ENCODE results near the gene FBXO17. TPM values are rescaled to one million over a fixed set of nuclear protein-coding genes. Genes with fewer than 3 reads are reported as not detected.

FBXO17 gene
- total and polyA plus RNA-seq, 2 of the 13 experiments (the other 11 are each of a cell fraction or from before 2014, with no cell fraction given) = 22.1 to 58.7 TPM

DNA sequence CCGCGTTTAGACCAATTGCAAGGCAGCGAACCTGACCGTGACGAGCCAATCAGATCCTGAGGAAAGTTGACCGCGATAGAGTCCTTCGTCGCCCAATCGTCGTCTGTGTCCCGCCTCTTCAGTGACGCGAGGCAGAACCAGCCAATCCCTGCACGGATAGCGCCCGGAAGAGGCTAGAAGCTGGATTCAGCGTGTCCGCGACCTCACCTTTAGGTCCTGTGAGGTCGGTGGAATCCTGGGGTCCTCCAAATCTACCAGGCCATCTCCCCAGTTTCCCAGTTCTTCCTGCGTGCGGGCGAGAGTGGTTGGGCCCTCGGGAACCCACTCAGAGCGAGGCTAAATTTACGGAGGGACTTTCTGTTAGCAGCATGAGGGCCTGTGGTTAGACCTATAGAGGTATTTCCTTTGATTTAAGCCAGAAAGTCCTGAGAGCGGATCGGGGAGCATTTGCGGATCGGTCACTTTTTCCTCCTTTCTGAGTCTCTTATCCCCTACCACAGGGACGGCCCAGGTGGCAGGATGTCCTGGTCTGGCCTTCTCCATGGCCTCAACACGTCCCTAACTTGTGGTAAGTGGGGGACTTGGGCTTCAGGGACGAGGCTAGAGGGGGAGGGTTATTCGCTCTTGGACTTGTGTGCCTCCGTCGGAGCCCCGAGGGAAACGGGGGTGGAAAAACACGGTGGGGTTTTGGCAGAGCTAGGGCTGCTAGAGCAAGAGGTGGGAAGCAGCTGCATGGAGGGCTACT, 44.6 kb downstream of the FBXO17 start, which contains the start of gene MRPS12 (continued):
- TF ChIP-seq HDAC1 (CRISPR knock-in tag; IDR thresholded peaks at IDR 0.05) = 0 out of 2 replicates have a peak, but pooled peaks have one; percentile 16
- TF ChIP-seq POLR2G (IDR thresholded peaks at IDR 0.05; ENCODE audit: low read depth, low read length) = peak; percentile 94
- peak; percentile 25; the same call in 1 of the 2 replicates for TF ChIP-seq AHR (CRISPR knock-in tag; IDR thresholded peaks at IDR 0.05)
- no peak for TF ChIP-seq ZFP41 (CRISPR knock-in tag; IDR thresholded peaks at IDR 0.05; ENCODE audit: borderline replicate concordance)
- no peak for TF ChIP-seq ZFP62 (CRISPR knock-in tag; IDR thresholded peaks at IDR 0.05)
- peak; percentile 66; the same call in 1 of the 2 replicates for TF ChIP-seq ZNF775 (CRISPR knock-in tag; IDR thresholded peaks at IDR 0.05; ENCODE audit: borderline replicate concordance)
- peak; percentile 43 for TF ChIP-seq U2AF1 (optimal IDR thresholded peaks at IDR 0.05; ENCODE audit: low read depth, low read length)
- no peak for TF ChIP-seq HNRNPUL1 (IDR thresholded peaks at IDR 0.05; ENCODE audit: low read depth, low read length)
- TF ChIP-seq ZNF703 (CRISPR knock-in tag; IDR thresholded peaks at IDR 0.05; ENCODE audit: borderline replicate concordance) = no peak
- TF ChIP-seq YEATS2 (CRISPR knock-in tag; IDR thresholded peaks at IDR 0.05; ENCODE audit: borderline replicate concordance) = no peak; the same call in 1 of the 2 replicates
- TF ChIP-seq ZNF510 (CRISPR knock-in tag; IDR thresholded peaks at IDR 0.05; ENCODE audit: low read depth) = 0 out of 2 replicates have a peak, but pooled peaks have one; percentile 53
- TF ChIP-seq, protein P1, sequence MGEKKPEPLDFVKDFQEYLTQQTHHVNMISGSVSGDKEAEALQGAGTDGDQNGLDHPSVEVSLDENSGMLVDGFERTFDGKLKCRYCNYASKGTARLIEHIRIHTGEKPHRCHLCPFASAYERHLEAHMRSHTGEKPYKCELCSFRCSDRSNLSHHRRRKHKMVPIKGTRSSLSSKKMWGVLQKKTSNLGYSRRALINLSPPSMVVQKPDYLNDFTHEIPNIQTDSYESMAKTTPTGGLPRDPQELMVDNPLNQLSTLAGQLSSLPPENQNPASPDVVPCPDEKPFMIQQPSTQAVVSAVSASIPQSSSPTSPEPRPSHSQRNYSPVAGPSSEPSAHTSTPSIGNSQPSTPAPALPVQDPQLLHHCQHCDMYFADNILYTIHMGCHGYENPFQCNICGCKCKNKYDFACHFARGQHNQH (CRISPR knock-in tag; IDR thresholded peaks at IDR 0.05) = 0 out of 2 replicates have a peak, but pooled peaks have one; percentile 23
- TF ChIP-seq ZZZ3 (CRISPR knock-in tag; IDR thresholded peaks at IDR 0.05; ENCODE audit: borderline replicate concordance) = 0 out of 2 replicates have a peak, but pooled peaks have one; percentile 25
- no peak for TF ChIP-seq KLF15 (CRISPR knock-in tag; IDR thresholded peaks at IDR 0.05; ENCODE audit: borderline replicate concordance)
- 0 out of 2 replicates have a peak, but pooled peaks have one; percentile 32 for TF ChIP-seq ZNF839 (CRISPR knock-in tag; IDR thresholded peaks at IDR 0.05; ENCODE audit: borderline replicate concordance)
- peak; percentile 34; the same call in 1 of the 2 replicates for TF ChIP-seq PHF20 (CRISPR knock-in tag; IDR thresholded peaks at IDR 0.05)
- no peak for TF ChIP-seq BHLHE40 (IDR thresholded peaks at IDR 0.05; ENCODE audit: low read length)
- no peak for TF ChIP-seq SIX1 (CRISPR knock-in tag; IDR thresholded peaks at IDR 0.05; ENCODE audit: borderline replicate concordance)
- TF ChIP-seq, protein P2, sequence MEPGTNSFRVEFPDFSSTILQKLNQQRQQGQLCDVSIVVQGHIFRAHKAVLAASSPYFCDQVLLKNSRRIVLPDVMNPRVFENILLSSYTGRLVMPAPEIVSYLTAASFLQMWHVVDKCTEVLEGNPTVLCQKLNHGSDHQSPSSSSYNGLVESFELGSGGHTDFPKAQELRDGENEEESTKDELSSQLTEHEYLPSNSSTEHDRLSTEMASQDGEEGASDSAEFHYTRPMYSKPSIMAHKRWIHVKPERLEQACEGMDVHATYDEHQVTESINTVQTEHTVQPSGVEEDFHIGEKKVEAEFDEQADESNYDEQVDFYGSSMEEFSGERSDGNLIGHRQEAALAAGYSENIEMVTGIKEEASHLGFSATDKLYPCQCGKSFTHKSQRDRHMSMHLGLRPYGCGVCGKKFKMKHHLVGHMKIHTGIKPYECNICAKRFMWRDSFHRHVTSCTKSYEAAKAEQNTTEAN (CRISPR knock-in tag; conservative IDR thresholded peaks at IDR 0.05) = no peak
- peak; percentile 80 for TF ChIP-seq ZFY (CRISPR knock-in tag; IDR thresholded peaks at IDR 0.05)
- TF ChIP-seq GMEB1 (CRISPR knock-in tag; IDR thresholded peaks at IDR 0.05; ENCODE audit: borderline replicate concordance) = 0 out of 2 replicates have a peak, but pooled peaks have one; percentile 13
- no peak for TF ChIP-seq ZNF207 (IDR thresholded peaks at IDR 0.05; ENCODE audit: borderline replicate concordance)
- TF ChIP-seq ZNF333 (CRISPR knock-in tag; IDR thresholded peaks at IDR 0.05; ENCODE audit: borderline replicate concordance) = peak; percentile 53; the same call in 1 of the 2 replicates
- no peak for TF ChIP-seq ZNF549 (CRISPR knock-in tag; IDR thresholded peaks at IDR 0.05)
- TF ChIP-seq TAF15 (IDR thresholded peaks at IDR 0.05; ENCODE audit: low read depth, low read length, poor library complexity, severe bottlenecking) = no peak
- TF ChIP-seq ATF1 (CRISPR knock-in tag; IDR thresholded peaks at IDR 0.05) = peak; percentile 92
